Lung microvascular endothelial cell (primary cell): ENCODE data around the gene SNTG2. TPM values are rescaled to one million over a fixed set of nuclear protein-coding genes. Genes with fewer than 3 reads are reported as not detected.
"Not testable (repeated sequence)": the region's sequence is repeated elsewhere in the genome, so short reads cannot be mapped to it uniquely, and the experiment has no call there.

ENCODE experiments used
- DNase-seq, 2 donors: peaks; one replicate each; pipeline versions ENCODE4 v3.0.0 to v3.0.0-alpha.2; 2010; ENCODE audit warnings: low read depth in 2 of 2
- total RNA-seq: library from RNA; depleted of rRNA; stranded (reverse); fragments of >200 nt; gene quantifications from 2 replicates; pipeline ENCODE4 v1.2.1, GENCODE V29; 2014

Gene SNTG2
- total RNA-seq, 1 donor from 2014 or later: 0.79 TPM

DNA sequence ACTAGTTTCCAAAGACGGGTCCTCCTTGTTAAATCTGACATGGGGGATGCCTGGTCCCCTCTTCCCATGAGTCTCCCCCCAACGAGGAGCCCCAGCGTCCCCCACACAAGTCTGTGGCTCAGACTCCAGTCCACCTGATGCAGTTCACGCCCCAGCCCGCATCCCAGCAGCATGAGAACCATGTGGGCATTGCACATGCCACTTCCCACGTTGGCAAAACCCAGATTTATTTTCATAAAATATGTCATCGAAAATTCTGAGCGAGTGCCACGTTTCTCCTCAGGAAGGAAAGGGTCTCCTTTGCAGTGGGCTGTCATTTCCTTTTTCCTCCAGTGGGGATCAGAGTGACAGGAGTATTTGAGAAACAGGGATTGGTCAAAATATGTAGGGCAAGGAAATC, 417.0 kb downstream of the SNTG2 start:
- no peak for DNase-seq

DNA sequence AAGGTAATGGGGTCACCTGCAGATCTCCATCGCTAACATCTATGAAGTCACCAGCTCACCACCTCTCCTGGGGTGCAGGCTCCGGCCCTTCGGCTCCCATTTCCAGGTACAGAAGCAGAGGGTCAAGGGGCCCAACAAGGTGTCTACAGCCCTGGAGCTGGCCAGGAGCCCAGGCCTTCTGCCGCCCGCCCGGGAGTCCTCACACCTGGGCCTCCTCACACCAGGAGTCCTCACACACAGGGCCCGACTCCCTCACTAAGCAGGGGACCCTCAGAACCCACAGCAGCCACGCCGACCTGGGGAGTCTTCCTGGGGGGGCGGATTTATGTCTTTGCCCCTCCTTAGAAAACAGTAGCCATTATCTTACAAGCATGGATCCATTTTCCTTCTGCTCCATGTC, 419.3 kb downstream of the SNTG2 start:
- no peak for DNase-seq

DNA sequence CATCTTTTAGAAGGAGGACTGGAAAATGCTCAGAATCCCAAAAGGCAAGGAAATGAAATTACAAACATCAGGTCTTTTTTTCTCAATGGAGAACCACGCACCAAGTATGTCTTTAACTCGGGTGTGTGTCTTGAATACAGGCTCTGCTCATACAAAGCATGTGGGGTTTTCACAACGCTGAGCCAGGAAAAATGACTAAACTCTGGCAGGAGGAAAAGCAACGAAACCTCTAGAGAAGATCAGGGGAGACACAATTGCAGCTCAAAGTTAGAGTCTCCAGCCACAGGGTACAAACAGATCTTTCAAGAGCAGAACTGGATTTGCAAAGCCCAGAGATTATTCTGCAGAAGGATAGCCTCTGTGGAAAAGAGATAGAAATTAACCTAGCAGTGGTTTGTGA, 419.8 kb downstream of the SNTG2 start:
- no peak for DNase-seq

DNA sequence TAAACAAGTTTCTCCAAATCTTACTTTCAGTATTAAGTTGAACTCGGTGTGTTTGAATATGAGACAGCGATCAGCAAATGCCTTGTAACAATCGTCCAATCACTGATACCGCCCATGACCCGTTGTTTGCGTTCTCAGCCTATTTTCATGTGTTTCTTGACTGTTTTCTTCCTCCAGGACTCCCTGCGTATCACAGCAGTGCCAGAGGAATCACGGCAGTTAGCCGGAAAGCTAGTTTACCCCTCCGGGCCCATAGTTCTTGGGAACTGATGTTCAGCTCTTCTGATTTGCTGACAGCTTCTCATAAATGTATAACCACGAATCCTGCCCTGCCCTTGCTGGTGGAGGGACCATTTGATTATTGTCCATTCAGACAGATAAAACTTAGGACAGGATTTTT, 420.4 kb downstream of the SNTG2 start:
- no peak for DNase-seq

DNA sequence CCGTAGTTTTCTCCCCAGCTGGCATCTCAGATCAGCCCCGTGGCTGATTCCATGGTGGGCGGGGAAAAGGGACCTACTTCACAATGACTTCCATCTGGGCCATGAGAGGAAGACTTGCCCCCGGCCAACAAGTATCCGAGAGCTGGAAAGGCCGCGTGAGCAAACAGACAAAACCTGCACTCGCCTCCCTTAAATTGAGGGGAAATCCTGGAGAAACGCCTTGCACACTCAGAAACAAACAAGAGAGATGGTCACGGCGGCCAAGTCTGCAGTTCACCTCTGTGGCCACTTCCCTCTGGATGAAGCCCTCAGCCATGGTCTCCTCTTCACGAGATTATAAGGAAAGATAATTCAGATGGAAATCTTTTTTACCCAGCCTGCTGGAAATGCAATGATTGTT, 423.2 kb downstream of the SNTG2 start:
- no peak for DNase-seq

DNA sequence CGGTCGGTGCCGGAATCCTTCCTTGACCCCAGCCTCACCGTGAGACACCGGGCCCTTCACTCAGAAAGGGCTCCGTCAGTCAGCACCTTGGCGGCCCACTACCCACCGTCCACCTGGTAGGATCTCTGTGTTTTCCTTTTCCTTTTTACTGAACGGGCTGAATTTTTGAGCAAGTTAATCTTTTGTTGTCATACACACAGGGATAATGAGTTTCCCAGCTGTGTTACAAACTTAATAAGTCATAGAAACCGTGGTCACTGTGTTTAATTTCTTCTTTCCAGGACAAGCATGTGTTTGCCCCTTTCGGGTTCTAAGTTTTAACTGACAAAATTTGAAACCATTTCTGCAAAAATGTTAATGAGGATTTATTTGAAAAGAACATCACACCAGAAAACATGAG, 423.6 kb downstream of the SNTG2 start:
- DNase-seq: no peak

DNA sequence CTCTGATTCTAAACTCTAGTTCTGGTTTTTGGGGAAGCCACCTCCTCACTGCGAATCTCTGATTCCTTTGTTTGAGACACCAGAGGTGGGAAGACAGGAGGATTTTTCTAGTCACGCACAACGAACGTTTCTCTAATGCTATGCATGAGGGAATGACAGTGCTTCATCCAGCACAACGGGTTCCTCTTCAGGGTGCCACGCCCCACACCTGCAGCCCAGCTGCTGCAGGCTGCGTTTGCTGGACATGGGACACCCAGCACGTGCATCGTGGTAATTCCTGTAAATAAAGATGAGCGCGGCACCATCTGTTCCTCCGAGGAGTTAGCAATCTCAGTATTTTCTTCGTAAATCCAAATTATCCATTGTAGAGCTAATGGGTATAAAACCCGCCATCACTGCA, 425.1 kb downstream of the SNTG2 start:
- no peak for DNase-seq

DNA sequence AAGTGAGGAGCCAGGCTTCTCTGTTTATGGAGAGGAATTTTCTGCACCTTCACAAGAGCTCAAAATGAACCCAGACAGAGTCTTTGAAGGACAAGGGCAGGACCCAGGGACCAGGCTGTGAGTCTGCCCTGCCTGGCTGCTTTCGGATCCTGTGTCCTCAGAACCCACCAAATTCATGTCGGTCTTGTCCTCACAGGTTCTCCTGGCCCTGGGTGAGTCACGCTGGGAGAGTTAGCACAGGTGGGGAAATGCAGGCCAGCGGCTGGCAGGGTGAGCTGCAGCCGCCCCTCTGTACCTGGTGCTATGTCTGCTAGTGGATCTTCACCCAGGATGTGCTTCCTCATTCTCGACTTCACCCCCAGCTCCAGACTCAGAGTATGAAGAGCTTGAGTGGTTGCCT, 426.8 kb downstream of the SNTG2 start:
- no peak for DNase-seq

DNA sequence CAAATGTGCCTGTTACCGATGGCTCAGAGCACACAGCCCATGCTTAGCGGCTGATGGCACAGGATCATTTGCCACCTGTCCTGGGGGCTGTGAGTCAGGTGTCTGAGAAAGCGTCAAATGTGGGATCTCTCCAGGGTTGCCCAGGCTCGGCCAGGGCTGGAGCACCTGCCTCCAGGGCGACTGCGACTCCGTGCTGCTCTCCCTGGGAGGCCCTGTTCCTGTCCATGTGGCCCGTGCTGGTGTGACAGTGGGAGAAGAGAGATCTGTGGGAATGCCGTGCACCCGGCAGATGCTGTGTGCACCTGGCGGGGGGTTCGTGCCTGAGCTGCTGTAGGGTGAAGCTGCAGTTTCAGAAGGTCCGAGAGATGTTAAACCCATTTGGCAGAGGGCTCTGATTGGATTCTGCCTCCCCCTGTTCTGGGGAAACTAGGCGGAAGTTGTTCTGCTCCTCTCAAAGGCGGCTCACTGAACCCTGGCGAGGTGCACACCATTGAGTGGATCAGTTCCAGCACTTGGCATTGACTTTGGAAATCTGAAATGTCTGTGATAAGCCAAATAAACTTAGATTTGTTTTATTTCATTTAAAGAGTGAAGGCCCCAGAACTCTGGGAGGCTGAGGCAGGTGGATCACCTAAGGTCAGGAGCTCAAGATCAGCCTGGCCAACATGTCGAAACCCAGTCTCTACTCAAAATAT, 428.0 kb downstream of the SNTG2 start:
- DNase-seq: no peak

DNA sequence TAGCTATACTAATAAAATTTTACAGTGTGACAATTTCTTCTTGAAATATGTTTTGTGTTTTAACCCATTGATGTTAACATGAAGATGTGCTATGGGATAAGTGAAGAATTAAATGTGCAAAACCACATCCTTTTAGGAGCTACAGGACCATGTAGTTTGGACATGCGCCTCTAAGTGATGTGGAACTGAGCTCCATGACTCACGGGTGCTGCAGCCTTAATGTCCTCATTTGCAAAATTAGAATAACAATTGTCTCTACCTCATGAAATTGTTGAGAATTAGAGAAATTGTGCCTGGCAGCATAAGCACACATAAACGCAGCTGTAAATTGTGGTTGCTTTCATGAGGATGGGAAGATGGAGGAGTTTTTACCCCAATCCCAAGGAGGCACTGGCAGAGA, 431.0 kb downstream of the SNTG2 start:
- no peak for DNase-seq

DNA sequence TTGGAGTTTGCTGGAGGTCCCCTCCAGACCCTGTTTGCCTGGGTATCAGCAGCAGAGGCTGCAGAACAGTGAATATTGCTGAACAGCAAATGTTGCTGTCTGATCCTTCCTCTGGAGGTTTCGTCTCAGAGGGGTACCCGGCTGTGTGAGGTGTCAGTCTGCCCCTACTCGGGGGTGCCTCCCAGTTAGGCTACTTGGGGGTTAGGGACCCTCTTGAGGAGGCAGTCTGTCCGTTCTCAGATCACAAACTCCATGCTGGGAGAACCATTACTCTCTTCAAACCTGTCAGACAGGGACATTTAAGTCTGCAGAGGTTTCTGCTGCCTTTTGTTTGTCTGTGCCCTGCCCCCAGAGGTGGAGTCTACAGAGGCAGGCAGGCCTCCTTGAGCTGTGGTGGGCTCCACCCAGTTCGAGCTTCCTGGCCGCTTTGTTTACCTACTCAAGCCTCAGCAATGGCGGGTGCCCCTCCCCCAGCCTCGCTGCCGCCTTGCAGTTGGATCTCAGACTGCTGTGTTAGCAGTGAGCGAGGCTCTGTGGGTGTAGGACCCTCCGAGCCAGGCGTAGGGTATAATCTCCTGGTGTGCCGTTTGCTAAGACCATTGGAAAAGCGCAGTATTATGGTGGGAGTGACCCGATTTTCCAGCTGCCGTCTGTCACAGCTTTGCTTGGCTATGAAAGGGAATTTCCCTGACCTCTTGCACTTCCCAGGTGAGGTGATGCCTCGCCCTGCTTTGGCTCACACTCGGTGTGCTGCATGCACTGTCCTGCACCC, 437.5 kb downstream of the SNTG2 start:
- not testable (repeated sequence) for DNase-seq

DNA sequence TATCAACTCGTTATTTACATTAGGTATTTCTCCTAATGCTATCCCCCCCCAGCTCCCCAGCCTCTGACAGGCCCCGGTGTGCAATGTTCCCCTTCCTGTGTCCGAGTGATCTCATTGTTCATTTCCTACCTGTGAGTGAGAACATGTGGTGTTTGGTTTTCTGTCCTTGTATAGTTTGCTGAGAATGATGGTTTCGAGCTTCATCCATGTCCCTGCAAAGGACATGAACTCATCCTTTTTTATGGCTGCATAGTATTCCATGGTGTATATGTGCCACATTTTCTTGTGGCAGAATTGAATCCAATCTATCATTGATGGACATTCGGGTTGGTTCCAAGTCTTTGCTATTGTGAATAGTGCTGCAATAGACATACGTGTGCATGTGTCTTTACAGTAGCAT, 439.5 kb downstream of the SNTG2 start:
- DNase-seq: not testable (repeated sequence)

DNA sequence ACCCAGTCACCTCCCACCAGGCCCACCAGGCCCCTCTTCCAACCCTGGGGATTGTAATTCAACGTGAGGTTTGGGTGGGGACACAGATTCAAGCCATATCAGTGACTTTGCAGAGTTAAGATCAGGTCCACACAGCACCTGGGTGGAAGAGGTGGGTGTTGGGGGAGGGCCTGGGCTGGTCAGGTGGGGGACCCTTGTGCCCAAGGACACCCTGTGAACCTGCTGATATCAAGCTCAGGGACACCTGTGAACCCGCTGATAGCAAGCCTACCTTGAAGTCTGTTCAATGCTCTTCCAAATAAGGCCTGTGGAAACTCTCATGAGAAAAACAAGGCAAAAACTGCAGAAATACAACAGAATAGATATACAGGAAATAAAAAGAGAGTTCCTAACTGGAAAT, 442.7 kb downstream of the SNTG2 start:
- DNase-seq: no peak

DNA sequence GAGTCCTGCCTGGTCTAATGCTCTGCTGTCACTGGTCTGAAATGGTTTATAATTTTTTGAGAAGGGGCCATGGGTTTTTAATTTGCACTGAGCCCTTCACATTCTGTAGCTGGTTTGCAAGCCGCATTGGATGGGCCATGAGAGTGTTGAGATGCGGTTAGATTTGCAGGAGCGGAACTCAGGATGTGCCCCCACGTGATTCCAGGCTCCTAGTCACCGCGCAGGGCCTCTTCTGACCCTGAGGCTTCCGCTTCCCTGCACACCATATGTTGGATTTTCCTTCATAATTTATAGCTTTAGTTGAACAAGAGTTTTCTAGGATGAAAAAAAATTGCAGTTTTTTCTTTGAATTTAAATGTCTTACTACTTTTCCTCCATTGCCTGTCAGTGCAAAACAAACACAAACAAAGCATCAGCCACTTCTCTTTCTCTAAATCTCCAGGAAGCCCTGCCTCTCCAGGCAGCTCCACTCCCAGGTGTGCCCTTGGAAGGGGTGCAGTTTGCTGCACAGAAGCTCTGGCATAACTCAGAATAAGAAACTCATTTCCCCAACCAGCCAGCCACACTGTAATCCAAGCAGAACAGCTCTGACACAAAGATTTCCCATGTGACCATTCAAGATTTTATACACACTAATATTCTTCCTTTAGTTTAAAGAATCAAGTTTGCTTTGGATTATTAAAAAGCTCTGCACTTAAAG, 444.2 kb downstream of the SNTG2 start:
- no peak for DNase-seq

DNA sequence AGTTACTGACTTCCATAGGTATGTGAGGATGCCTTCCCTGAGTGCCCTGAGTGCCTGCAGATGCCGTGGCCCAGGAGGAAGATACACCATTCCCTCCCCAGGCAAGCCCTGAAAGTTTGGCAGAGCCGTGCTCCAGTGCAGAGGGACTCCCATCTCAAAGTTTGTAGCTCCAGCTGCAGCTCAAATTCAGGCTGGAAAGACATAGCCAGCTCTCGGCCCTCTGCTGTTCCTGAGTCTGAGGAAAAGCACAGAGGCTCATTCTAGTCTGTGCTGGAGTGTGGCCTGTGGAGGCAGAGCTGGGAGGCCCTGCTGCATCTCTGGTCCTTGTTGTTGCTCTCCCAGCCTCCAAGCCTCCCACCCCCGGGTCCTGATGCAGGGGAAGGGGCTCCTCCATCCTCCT, 446.7 kb downstream of the SNTG2 start:
- no peak for DNase-seq

DNA sequence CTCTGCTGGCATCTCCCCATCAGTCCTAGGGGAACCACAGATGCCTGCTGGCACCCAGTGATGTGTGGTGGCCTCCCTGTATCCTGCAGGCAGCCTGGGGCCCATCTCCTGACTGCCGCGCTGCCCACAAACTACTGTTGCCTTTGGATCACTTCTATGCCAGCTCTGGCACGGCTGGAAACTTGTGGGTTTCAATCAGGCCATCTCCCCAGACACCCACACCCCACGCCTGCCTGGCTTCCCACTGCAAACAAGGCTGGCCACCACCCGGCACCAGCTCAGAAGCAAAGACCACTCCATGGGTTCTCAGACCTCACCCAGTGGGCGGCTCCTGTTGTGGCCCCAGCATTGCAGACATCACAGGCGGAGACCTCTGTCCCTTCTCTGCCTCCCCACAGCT, 447.5 kb downstream of the SNTG2 start:
- DNase-seq: no peak

DNA sequence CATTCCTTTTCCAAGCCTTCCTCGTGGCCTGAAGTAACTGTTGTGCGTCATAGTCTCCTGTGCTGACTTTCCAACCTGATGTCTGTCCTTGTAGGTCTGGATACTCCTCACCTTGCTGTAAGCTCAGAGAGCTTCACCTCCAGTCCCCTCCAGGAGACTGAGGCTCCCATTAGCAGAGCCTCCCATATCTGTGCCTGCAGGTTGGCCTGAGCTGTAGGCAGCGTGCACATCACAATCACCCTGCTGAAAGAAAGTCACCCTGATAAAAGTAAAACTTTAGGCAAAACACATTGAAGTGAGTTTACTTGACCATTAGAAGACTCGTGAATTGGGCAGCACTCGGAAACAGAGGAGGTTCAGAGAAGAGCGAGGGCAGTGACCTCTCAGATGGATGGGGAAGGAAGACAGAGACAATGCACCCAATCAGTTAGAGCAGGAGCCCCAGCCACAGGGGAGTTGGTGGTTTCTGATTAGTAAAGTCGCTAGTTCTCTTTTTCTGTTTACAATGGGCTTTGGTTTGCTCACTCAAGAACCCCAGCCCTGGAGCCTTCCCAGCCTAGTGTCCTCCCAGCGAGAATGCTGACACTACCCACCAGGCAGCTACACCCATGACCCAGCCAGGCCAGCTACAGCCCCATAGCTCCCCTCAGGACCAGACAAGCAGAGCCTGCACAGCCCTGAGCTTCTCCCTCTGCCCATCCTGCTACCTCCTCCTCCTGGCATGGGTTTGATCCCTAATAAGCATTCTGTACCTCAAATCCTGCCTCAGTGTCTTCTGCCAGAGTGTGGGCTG, 450.5 kb downstream of the SNTG2 start:
- DNase-seq: no peak

DNA sequence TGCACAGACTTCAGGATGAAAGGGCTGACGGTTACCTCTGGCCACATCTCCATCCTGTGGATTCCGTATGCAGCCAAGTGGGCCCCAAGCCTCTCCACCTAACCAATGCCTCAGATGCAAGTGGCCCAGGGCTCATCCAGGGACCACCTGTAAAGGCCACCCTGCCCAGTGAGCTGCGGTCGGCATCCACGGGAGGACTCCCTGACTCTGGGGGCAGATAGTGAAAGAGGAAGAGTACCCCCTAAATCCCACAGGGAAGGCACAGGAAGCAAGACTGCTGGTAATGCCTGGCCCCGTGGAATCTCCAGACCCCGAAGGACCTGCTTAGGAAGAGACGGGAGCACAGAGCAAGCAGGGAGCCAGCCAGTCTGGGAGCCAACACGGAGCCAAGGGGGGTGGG, 451.4 kb downstream of the SNTG2 start:
- no peak for DNase-seq

DNA sequence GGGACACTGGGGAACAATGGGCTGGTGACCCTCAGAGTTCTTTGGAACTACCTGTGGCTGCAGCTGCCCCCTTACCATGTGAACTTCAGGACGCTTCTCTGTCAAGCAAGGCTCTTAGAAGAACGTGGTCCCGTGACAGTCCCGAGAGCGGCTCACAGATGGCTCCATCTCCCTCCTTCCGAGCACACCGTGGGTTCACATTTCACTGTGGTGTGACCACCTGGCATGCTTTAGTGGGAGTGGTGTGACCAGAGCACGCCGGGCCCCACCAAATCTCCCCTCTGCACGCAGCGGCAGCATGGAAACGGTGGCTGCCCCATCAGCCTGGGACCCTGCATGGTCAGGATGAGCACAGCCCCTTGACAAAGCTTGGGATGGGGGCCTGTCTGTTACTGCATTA, 452.9 kb downstream of the SNTG2 start:
- no peak for DNase-seq

DNA sequence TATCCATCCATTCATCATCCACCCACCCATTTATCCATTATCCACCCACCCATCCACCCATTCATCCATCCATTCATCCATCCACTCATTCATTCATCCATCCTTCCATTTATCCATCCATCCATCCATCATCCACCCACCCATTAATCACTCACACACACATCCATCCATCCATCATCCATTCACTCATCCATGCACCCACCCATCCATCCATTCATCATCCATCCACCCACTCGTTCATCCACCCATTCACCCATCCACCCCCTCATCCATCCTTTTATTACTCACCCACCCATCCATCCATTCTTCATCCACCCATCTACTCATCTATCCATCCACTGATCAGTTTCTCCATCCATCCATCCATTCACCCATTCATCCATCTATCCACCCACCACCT, 454.5 kb downstream of the SNTG2 start:
- no peak for DNase-seq

DNA sequence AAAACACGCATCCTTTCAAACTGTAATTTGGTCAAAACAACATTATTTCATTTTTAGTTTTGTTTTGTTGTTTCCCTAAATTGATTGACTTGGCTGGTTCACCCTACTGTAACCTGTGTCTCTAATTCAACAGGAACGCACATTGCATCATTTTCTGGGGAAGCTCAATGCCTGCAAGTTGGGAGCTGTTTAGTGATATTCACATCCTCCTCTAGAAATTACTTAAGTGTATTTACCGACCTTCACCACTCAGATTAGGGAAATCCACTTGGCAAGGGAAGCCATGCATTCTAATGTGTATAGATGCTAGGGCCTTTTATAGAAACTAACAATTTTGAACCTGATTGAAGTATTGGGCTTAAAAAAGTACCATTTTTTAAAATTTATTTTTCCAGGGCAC, 455.3 kb downstream of the SNTG2 start:
- no peak for DNase-seq

DNA sequence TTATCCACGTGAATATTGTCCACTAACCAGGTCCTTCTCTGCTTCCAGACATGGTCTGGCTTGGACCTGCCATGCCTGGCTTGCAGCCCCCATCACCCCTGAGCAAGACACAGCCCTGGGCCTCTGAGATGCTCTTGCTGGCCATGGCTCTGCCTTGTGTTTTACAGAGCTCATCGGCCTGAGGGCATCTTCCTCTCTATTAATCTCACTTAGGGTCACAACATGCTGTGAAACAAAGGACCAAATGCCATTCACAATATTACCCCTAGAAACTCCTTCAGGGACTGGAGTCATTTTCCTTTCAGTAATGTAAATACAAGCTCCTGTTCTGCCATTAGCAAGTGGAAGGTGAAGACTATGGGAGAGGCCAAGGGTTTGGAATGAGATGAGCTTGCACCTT, 455.8 kb downstream of the SNTG2 start:
- DNase-seq: no peak
